ENCODE data around the gene AOX1. TPM values are rescaled to one million over a fixed set of nuclear protein-coding genes. Genes with fewer than 3 reads are reported as not detected.

Gene AOX1
- total RNA-seq, 1 experiment from 2014 or later = 3.5 TPM

DNA sequence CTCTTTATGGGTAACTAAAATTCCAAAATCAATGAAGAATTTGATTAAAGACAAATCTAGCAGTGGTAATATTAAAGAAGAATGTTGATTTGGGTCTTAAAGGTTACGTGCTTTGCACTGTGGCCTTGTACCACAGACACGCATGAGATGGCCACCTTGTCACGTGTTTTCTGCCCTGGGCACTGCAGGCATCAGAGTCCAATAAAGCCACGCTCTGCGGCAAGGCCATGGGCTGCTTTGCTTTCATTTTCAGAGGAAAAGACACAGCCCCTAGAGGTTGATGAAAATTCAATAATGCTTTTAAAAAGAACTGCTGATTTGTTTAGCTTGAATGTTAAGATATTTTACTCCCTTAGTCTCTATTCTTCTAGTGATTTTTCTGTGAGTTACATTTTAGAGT, 30.4 kb downstream of the AOX1 start:
- Mint-ChIP-seq H3K27ac (no peak overlapping the region), H3K4me3 (no peak overlapping the region), H3K9me3 (no peaks in the 10 kb centered on the region), H3K27me3 (ENCODE audit: low read depth) (no peaks in the 10 kb centered on the region), H3K36me3 (ENCODE audit: insufficient read depth in 1 of 3, low read depth in 3 of 3) (no peaks in the 10 kb centered on the region), H3K4me1 (no peaks in the 10 kb centered on the region)
- H3K79me1 ChIP-seq (ENCODE audit: insufficient read depth, low read depth, low read length, poor library complexity, severe bottlenecking) = no peaks in the 10 kb centered on the region
- no peak overlapping the region for H2BK12ac ChIP-seq (ENCODE audit: insufficient read length, low read depth, low read length)
- H3K23ac ChIP-seq (ENCODE audit: insufficient read length, low read depth, low read length) = no peak overlapping the region
- H2BK5ac ChIP-seq (ENCODE audit: insufficient read length, low read length) = no peak overlapping the region
- H4K20me1 ChIP-seq (ENCODE audit: control insufficient read depth, insufficient read depth, insufficient read length) = no peaks in the 10 kb centered on the region
- H2BK120ac ChIP-seq (ENCODE audit: low read depth, low read length, poor library complexity, severe bottlenecking) = no peak overlapping the region
- no peaks in the 10 kb centered on the region for H3K4me1 ChIP-seq (ENCODE audit: insufficient read depth, low read length)
- H3K4me2 ChIP-seq (ENCODE audit: insufficient read depth, insufficient read length, low read length) = no peak overlapping the region
- no peaks in the 10 kb centered on the region for H3K9me3 ChIP-seq (ENCODE audit: control insufficient read depth, low read depth, low read length)
- no peak overlapping the region for H2AFZ ChIP-seq (ENCODE audit: low read length)
- no peaks in the 10 kb centered on the region for H3K79me2 ChIP-seq (ENCODE audit: insufficient read depth, low read length)
- no peak overlapping the region for H2BK20ac ChIP-seq (ENCODE audit: low read depth, low read length, poor library complexity, severe bottlenecking)
- no peak overlapping the region for H4K91ac ChIP-seq (ENCODE audit: insufficient read length, low read depth, low read length)
- H4K5ac ChIP-seq (ENCODE audit: insufficient read length, low read depth, low read length) = no peak overlapping the region
- no peak overlapping the region for H3K56ac ChIP-seq (ENCODE audit: insufficient read length, low read depth, low read length)
- H3T11ph ChIP-seq (ENCODE audit: low read length) = no peak overlapping the region
- no peak overlapping the region for H3K27ac ChIP-seq (ENCODE audit: insufficient read length, low read depth, low read length)
- no peak overlapping the region for H2AK5ac ChIP-seq (ENCODE audit: insufficient read length, low read length)
- DNase-seq = no peak
- H3K4ac ChIP-seq (ENCODE audit: low read depth, low read length) = no peak overlapping the region
- H3K9ac ChIP-seq (ENCODE audit: extremely low read depth, insufficient read length, low read length) = no peak overlapping the region
- H4K8ac ChIP-seq (replicated peaks; ENCODE audit: insufficient read length, low read depth, low read length) = no peak overlapping the region
- no peak for TF ChIP-seq CTCF (conservative IDR thresholded peaks at IDR 0.05)
- WGBS (ENCODE audit: extremely low coverage, insufficient read length, low lambda C conversion rate) = no CpG with 5 or more reads among the region's 5 CpGs
- no peaks in the 10 kb centered on the region for H3K27me3 ChIP-seq (ENCODE audit: insufficient read depth, low read length)
- H2BK15ac ChIP-seq (ENCODE audit: low read depth, low read length) = no peak overlapping the region
- no peak overlapping the region for H3K14ac ChIP-seq (ENCODE audit: insufficient read depth, low read length)
- H3K23me2 ChIP-seq (ENCODE audit: insufficient read length, low read depth, low read length, poor library complexity, severe bottlenecking) = no peaks in the 10 kb centered on the region
- H3K18ac ChIP-seq (ENCODE audit: insufficient read length, low read depth, low read length) = no peak overlapping the region

Measured in H9 (cell line).